HG02588 (cell line): Measurements from ENCODE around the gene FAM118B.

Experiments used
- ATAC-seq: cut with Tn5 transposase; IDR thresholded peaks from one replicate; pipeline ENCODE4 v1.9.1; 2021; ENCODE audit warnings: mild to moderate bottlenecking, moderate library complexity; ENCODE audit not compliant: unreplicated experiment

Gene FAM118B

GRCh38 chr11:126186025-126186698, 25.4 kb upstream of the FAM118B start:
- no peak for ATAC-seq

DNA sequence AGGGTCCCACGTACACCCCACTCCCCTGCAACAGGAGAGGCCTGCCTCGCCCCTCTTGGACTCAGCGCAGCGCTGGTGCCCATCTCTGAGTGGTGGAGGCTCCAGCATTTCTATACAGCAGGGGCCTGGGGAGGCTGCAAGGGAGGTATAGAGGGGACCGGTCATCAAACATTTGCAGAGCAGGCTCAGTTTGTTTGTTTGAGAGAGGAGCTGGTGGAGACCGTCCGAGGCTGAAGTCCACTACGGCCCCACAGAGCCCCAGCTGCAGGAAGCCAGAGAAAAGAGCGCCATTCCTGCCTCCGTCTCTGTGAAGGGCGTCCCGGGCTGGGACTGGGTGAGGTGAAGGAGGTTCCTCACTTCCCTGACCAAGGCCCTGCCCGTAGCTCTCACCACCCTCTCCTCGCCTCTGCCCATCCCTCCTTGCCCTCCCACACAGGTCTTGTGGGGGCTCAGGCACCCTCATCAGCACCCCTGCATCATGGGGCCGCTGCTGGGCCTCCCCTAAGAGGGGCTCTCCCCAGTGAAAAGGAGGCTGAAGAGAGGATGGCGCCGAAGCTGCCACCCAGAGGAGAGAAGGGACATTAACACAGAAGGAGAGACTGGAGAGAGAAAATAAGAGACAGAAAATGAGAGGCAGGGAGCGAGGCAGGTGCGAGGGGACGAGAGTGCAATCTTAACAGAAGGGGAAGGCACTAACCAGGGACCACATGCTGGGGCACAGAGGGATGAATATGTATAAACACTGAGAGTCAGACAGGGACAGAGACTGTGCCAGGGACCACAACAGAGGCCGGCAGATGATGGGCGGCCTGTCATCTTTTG, 24.7 kb upstream of the FAM118B start:
- ATAC-seq, result no peak

DNA sequence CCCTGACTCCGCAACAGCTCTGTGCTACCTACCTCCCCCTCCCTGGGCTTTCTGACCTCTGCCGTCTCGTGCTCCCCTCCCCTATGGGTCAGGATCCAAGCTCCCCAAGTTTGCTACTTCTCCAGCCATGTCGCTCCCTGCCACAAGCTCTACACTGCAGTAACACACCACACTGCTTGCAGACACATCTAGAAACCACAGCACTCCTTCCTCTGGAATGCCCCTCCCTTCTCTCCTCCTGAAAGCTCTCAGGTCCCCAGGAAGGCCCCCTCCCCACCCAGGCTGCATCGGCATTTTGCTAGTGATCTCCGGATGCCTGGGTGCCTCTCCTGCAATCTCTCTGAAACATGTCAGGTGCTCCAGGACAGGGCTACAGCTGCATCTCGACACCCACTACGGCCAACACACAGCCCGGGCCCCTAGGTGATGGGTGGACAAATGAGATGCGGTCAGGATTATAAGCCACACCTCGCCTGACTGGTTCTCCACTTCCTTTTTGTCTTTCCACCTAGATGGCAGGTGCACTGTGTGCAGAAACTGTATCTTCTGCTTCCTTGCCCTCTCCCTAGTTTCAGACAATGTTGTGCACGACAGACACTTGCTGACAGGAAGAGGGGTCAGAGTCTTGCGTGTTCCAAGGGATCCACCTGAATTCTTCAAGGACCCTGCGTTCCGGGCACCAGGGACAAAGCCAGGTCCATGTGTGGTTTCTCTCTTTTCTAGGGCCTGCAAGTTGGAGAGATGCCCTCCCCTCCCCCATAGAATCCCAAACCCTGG, 23.1 kb upstream of the FAM118B start:
- ATAC-seq, result peak; percentile 81

DNA sequence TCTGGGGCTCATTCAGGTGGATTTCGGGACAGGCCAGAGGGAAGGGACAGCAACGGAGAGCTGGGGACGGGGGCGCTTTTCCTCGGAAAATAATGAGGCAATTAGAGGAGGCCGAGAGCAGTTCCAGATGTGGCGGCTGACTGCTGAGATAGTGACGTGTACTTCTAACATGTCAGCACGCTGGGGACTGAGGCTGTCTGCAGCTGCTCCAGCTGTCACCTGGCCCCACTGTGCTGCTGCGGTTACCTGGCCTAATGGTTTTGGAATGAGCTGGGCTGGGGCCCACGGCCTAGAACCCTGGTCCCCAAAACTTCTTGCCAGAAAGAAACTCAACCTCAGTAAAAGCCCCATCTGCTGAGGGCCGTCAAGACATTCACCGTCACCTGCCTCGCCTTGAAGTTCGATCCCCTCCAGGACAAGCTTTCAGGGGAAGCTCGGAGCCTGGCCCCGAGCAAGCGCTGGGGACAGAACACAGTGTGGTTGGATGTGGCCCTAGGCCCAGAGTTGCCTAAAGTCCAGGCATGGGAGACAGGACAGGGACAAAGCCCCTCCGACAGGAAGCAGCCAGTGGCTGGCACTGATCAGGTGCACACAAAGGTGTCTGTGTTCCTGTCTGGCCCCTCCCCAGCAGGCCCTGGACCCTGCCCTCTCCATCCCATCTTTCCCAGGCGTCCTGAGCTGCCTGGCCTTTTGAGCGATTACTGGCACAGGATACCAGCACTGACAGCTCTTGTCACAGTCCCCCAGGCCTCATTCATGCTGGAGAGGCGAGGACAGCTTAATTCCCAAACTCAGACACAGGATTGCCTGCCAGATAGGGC, 22.3 kb upstream of the FAM118B start:
- no peak for ATAC-seq

GRCh38 chr11:126190792-126191191, 20.8 kb upstream of the FAM118B start:
- no peak for ATAC-seq

DNA sequence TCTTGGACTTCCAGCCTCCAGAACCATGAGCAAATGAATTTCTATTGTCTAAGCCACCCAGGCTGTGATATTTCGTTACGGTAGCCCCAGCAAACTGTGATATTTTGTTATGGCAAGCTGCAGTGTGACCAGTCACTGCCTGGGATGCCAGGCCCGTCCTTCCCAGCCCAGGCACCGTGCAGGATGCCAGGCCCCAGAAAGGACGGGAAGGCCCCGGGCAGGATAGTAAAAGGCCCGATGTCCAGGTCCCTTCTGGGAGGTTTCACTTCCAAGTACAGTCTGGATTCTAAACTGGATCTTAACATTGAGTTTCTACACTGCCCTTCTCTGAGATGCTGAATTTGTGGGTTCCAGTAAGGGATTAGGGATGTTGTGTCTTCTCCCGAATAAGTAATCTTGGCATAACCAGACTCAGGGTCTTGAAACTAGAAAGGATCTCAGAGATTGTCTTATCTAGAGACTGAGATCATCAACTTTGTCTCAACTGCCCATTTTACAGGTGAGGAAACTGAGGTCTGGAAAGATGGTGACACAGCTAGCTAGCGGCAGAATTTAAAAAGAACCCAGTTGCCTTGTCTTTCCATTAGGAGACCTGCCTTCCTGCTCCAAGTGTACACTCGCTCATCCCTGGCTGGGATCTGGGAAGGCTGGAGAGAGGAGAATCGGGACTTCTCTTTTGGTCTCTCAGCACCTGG, 20.1 kb upstream of the FAM118B start:
- ATAC-seq, result no peak

DNA sequence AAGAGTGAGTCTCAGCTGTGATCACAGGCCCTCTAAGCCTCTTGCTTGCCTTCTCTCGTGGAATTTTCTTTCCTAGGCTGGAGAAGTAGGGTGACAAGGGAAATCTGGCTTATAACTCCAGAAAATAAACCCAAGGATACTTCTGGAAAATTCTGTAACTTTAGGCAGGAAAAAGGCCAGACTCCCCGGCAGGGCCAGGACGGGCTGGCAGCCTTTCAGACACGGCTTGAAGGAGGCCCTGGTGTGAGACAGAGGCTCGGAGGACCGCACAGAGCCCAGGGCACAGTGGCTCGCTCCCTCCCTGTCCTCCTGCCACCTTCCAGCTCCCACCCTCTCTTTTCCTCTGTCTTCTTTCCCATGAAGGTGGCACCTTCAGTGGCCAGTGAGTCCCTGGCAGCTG, 19.2 kb upstream of the FAM118B start:
- ATAC-seq, result no peak

DNA sequence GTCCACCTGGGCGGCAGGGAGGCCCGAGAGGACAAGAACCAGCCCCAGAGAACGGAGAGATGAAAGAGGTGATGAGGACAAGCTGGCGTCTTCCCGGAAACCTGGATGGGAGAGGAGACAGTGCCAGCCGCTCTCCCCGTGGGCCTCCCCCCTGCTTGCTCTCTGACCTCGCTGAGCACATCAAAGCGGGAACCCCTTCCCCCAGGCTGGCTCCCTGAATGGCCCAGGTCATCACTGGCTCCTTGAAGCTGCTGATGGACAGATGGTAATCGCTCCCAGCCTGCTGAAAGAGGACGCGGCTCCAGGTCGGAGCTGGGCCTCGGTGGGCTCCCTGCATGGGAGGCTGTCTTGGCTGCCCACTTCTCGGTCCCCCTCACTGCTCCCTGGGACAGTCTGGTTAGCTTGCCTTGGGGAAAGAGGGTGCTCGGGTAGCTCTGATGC, 18.5 kb upstream of the FAM118B start:
- ATAC-seq, result no peak

DNA sequence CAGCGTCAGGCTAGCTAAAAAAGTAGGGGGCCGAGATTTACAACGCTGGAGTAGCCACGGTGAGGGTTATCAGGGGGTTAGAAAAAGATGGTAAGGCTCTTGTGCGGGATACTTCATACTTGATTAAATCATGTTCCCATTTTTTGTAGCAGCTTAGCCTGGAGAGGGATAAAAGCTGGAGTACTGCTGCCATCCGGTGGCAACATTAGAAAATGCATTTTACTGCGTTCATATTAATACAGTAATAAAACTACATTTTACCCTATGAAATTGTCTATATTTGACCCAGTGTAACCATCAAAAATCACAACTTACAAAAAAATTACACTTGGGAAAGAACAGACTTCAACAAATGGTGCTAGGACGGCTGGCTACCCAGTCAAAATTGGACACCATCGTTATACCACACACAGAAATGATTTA, 17.4 kb upstream of the FAM118B start:
- no peak for ATAC-seq

GRCh38 chr11:126195119-126195518, 16.5 kb upstream of the FAM118B start:
- no peak for ATAC-seq

- ATAC-seq, result no peak
These were observed 14.2 kb upstream of the FAM118B start for GRCh38 chr11:126197277-126197939.

GRCh38 chr11:126198648-126199047, 12.9 kb upstream of the FAM118B start:
- ATAC-seq, result no peak

DNA sequence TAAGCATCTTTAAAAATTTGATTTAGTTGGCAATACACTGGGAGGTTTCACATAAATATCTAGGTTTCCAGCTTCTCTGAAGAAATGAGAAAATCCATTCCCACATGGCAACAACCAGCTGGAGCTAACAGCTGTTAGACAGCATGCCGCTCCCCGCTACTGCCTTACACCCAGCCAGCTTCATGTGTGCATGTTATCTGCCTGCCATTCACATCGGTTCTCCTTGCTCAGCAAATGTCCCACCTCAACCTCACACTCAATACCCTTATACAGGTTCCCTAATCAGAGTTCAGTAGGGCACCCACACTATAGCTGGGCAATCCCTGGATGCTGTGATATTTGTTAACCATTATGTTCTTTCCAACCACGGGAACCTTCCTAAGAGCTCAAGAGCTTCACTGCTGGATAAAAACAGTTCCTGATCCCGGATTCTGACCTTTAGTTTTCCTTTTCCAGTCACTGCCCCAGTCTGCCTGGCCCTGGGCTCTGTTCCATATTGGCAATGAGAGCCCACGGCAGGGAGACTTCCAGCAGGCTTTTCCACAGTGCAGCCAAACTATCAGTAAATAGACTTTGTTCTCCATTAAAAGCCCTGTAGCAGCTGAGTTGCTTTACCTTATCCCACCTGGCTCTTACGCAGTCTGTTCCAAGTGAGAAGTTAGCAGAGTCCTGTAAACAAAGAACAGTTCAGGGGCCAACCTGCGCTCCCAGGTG, 8.8 kb upstream of the FAM118B start:
- ATAC-seq, result no peak

DNA sequence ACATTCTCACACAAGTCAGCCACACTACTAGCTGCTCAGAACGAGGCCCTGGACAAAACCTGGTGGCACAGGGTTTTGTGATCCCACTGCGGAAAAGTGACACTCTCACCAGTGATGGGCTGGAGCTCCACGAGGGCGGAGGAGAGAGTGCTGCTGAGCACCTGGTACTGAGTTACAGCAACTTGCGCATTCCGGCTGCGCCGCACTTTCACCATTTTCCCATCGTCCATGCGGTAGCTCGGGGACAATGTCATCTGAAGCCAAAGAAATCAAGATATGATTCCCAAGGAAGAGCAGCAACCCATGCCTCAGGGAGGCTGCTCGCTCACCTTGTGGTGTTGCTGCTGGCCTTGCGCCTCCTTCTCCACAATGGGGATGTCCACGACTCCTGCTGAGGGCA, 6.2 kb upstream of the FAM118B start:
- ATAC-seq, result no peak

DNA sequence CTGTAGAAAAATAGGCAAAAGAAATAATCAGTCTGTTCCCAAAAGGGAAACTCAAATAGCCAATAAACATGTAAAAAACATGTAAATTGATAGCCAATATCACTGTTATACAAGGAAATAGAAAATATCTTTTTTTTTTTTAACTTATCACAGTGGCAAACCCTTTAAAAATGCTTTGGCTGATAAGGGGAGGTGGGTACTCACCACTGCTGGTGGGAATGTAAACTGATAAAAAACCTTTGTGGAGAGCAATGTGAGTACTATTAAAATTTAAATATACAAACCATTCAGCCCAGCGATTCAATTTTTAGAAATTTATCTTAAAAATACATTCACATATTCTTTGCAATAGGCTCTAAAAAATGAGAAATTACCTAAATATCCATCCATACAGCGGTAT, 3.7 kb upstream of the FAM118B start:
- no peak for ATAC-seq

GRCh38 chr11:126210871-126211235, 729 bp upstream of the FAM118B start:
- ATAC-seq, result no peak

DNA sequence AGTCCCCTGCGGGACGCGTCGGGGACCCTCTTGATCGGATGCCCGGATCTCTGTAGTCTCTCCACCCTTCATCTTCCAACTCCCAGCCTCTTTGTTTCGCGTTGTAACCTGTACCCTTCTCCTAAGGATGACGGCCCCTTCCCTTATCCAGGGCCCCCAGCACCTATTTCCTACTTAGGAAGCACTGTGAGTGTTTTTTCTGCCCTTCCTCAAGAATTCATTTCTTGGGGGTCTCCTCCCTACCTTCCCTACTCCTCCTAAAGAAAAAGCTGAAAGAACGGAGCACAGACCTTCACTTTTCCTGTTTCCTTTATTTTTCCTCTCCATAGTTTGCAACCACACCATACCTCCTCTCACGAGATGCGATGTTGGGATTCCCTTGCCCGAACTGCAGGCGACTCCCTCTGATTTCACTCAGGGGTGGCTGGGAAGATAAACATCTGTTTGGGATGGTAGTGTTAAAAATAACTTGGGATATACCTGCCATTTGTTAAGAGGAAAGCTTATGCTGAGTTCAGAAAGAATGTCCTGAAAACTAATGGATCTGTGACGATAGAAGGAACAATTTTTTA, 593 bp downstream of the FAM118B start:
- no peak for ATAC-seq

GRCh38 chr11:126214441-126214840, 2.9 kb downstream of the FAM118B start:
- no peak for ATAC-seq

DNA sequence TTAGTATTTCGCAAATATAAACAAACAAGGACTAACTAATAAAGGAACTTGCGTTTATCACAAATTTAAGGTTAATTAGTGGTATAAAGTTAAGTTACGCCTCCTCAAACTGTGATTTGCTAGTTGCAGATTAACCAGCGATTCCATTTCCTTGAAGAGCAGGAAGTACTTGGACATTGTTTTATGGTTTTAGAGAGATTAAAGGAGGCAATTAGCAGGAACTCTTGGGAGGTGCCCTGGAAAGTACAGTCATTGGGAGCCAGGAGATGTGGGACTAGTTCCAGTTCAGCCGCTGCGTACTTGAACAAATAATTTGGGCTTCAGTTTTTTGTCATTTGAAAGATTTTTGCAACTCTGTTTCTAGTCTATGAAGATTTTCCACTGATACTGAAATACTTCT, 3.3 kb downstream of the FAM118B start:
- ATAC-seq, result no peak
